Measurements from ENCODE around the gene PAK4.

The PAK4 gene

DNA sequence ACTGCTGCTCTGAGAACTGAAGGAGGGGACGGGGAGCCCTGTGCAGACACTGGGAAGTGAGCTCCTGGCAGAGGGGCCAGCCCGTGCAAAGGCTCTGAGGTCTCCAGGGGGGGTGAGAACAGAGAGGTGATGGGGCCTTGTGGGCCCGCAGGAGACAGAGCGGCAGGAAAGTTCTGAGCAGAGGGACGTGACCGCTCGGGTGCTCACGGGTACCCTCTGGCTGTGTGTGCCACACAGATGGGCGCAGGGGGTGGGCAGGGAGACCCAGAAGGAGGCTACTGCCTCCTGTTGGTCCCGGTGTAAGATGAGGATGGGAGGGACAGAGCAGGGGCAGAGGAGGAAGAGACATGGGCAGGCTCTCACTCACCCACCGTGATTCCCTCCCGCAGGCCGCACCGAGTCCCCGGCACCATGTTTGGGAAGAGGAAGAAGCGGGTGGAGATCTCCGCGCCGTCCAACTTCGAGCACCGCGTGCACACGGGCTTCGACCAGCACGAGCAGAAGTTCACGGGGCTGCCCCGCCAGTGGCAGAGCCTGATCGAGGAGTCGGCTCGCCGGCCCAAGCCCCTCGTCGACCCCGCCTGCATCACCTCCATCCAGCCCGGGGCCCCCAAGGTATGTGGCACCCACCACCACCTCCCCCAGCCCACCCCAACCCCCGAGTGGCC, 43.7 kb downstream of the PAK4 start:
- Histone ChIP-seq H4K20me1 (ENCODE audit: insufficient read depth) (no peaks in the 10 kb centered on the region), H3K27me3 (ENCODE audit: insufficient read depth, low read depth) (no peaks in the 10 kb centered on the region), H3K79me2 (ENCODE audit: insufficient read depth, low read depth) (no peaks in the 10 kb centered on the region), H3K4me1 (ENCODE audit: low read depth, poor library complexity, severe bottlenecking) (no peaks in the 10 kb centered on the region), H2AFZ (ENCODE audit: low read depth) (no peak overlapping the region), H3K9ac (no peak overlapping the region), H3K4me2 (no peak overlapping the region), H3K36me3 (ENCODE audit: insufficient read depth) (no peaks in the 10 kb centered on the region), H3K27ac (no peak overlapping the region), H3K4me3 (IDR thresholded peaks at IDR 0.05; ENCODE audit: insufficient read depth, low read depth, low read length) (no peak overlapping the region)
- TF ChIP-seq, protein P1, sequence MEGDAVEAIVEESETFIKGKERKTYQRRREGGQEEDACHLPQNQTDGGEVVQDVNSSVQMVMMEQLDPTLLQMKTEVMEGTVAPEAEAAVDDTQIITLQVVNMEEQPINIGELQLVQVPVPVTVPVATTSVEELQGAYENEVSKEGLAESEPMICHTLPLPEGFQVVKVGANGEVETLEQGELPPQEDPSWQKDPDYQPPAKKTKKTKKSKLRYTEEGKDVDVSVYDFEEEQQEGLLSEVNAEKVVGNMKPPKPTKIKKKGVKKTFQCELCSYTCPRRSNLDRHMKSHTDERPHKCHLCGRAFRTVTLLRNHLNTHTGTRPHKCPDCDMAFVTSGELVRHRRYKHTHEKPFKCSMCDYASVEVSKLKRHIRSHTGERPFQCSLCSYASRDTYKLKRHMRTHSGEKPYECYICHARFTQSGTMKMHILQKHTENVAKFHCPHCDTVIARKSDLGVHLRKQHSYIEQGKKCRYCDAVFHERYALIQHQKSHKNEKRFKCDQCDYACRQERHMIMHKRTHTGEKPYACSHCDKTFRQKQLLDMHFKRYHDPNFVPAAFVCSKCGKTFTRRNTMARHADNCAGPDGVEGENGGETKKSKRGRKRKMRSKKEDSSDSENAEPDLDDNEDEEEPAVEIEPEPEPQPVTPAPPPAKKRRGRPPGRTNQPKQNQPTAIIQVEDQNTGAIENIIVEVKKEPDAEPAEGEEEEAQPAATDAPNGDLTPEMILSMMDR (conservative IDR thresholded peaks at IDR 0.05; ENCODE audit: low read depth, low read length), result no peak

DNA sequence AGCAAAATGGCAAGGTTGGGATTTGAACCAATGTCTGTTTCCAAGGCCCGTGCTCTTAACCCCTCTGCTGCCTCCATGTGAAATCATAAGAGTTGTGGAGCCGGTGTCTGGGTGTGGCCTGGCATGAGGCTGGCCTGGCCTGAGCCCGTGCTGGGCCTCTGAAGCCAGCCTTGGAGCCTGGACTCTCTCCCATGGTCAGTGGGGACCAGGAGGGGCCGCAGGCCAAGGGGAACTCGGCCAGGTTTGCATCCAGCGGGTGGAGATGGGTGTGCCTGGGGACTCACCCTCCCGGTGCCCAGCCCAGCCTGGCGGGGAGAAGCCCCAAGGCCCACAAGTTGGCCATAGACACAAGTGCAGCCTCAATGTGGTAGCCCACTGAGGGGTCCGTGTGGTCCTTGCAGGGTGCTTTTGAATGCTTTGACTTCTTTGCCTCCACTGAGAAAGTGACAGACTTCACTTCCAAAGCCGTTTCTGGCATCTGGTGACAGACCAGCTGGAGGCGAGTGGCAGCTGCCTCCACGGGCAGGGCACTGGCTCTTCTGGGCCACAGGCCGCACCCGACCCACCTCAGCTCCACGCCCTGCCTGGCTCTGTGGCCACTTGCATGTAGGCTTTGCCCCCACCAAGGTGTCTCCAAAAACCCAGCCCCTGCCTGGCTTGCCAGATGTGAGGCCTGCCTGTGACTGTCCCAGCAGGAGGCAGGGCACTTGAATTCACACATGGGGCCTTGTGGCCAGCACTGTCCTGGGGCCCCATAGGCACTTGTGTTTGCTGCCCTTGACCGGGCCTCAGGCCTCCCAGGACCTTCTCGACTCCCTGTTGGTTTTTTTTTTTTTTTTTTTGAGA, 45.0 kb downstream of the PAK4 start:
- Histone ChIP-seq H3K4me3 (IDR thresholded peaks at IDR 0.05; ENCODE audit: insufficient read depth, low read depth, low read length) (no peak overlapping the region), H3K9ac (no peak overlapping the region), H2AFZ (ENCODE audit: low read depth) (no peak overlapping the region), H3K36me3 (ENCODE audit: insufficient read depth) (no peaks in the 10 kb centered on the region), H3K27ac (no peak overlapping the region), H4K20me1 (ENCODE audit: insufficient read depth) (no peaks in the 10 kb centered on the region), H3K4me2 (no peak overlapping the region), H3K4me1 (ENCODE audit: low read depth, poor library complexity, severe bottlenecking) (no peaks in the 10 kb centered on the region), H3K79me2 (ENCODE audit: insufficient read depth, low read depth) (no peaks in the 10 kb centered on the region), H3K27me3 (ENCODE audit: insufficient read depth, low read depth) (no peaks in the 10 kb centered on the region)
- TF ChIP-seq, protein P1 (conservative IDR thresholded peaks at IDR 0.05; ENCODE audit: low read depth, low read length), result no peak

- Histone ChIP-seq H3K27me3 (ENCODE audit: insufficient read depth, low read depth) (no peaks in the 10 kb centered on the region), H3K27ac (no peak overlapping the region), H3K4me3 (IDR thresholded peaks at IDR 0.05; ENCODE audit: insufficient read depth, low read depth, low read length) (no peak overlapping the region), H4K20me1 (ENCODE audit: insufficient read depth) (no peaks in the 10 kb centered on the region), H2AFZ (ENCODE audit: low read depth) (no peak overlapping the region), H3K9ac (no peak overlapping the region), H3K4me2 (no peak overlapping the region), H3K4me1 (ENCODE audit: low read depth, poor library complexity, severe bottlenecking) (no peaks in the 10 kb centered on the region), H3K79me2 (ENCODE audit: insufficient read depth, low read depth) (no peaks in the 10 kb centered on the region), H3K36me3 (ENCODE audit: insufficient read depth) (no peaks in the 10 kb centered on the region)
- TF ChIP-seq, protein P1 (conservative IDR thresholded peaks at IDR 0.05; ENCODE audit: low read depth, low read length), result no peak
These were observed 46.2 kb downstream of the PAK4 start for GRCh38 chr19:39171479-39172465.

- H3K4me1 ChIP-seq (ENCODE audit: low read depth, poor library complexity, severe bottlenecking), result no peaks in the 10 kb centered on the region
- H3K9ac ChIP-seq, result no peak overlapping the region
- H4K20me1 ChIP-seq (ENCODE audit: insufficient read depth), result no peaks in the 10 kb centered on the region
- H3K4me2 ChIP-seq, result no peak overlapping the region
- H3K27me3 ChIP-seq (ENCODE audit: insufficient read depth, low read depth), result no peaks in the 10 kb centered on the region
- H3K79me2 ChIP-seq (ENCODE audit: insufficient read depth, low read depth), result no peaks in the 10 kb centered on the region
- TF ChIP-seq, protein P1 (conservative IDR thresholded peaks at IDR 0.05; ENCODE audit: low read depth, low read length), result no peak
- no peak overlapping the region for H3K4me3 ChIP-seq (IDR thresholded peaks at IDR 0.05; ENCODE audit: insufficient read depth, low read depth, low read length)
- H3K27ac ChIP-seq, result no peak overlapping the region
- no peaks in the 10 kb centered on the region for H3K36me3 ChIP-seq (ENCODE audit: insufficient read depth)
- no peak overlapping the region for H2AFZ ChIP-seq (ENCODE audit: low read depth)
These were observed 47.3 kb downstream of the PAK4 start for GRCh38 chr19:39172700-39173501.

Measured in KMS-11 (cell line).